ENCODE data around the gene FUCA2.
"Not testable (repeated sequence)": the region's sequence is repeated elsewhere in the genome, so short reads cannot be mapped to it uniquely, and the experiment has no call there.

FUCA2 gene

GRCh38 chr6:143513410-143513809 is 1.9 kb upstream of the FUCA2 start:
- no peaks in the 10 kb centered on the region for H3K9me3 ChIP-seq (ENCODE audit: insufficient read depth, low read depth, low read length)

GRCh38 chr6:143510326-143510725 is 1.2 kb downstream of the FUCA2 start:
- H3K27ac ChIP-seq (ENCODE audit: low read length); H3K4me1 ChIP-seq (ENCODE audit: insufficient read depth, low read length); H3K9me3 ChIP-seq (ENCODE audit: insufficient read depth, low read depth, low read length): not testable (repeated sequence)
- Histone ChIP-seq H3K4me3 (ENCODE audit: low read length) (peak overlapping the region; percentile 81), H3K36me3 (ENCODE audit: insufficient read depth, low read depth, low read length) (peaks cover 21% of the 10 kb centered on the region), H3K9ac (ENCODE audit: low read depth, low read length) (peak overlapping the region; percentile 92; the same call in 1 of the 2 replicates), H3K27me3 (ENCODE audit: insufficient read depth, low read length) (peaks cover 14% of the 10 kb centered on the region)

More at GRCh38 chr6:143513410-143513809, 1.9 kb upstream of the FUCA2 start:
- Histone ChIP-seq H3K27me3 (ENCODE audit: insufficient read depth, low read length) (peaks cover 45% of the 10 kb centered on the region), H3K9ac (ENCODE audit: low read depth, low read length) (no peak overlapping the region), H3K36me3 (ENCODE audit: insufficient read depth, low read depth, low read length) (no peaks in the 10 kb centered on the region), H3K4me1 (ENCODE audit: insufficient read depth, low read length) (peaks cover 15% of the 10 kb centered on the region; the same call in 1 of the 2 replicates), H3K4me3 (ENCODE audit: low read length) (no peak overlapping the region), H3K27ac (ENCODE audit: low read length) (no peak overlapping the region)

- Histone ChIP-seq H3K36me3 (ENCODE audit: insufficient read depth, low read depth, low read length) (peaks cover 45% of the 10 kb centered on the region), H3K4me3 (ENCODE audit: low read length) (no peak overlapping the region), H3K4me1 (ENCODE audit: insufficient read depth, low read length) (peaks cover 4% of the 10 kb centered on the region; the same call in 1 of the 2 replicates)
Observed at GRCh38 chr6:143507358-143508145, 4.0 kb downstream of the FUCA2 start.

GRCh38 chr6:143506620-143507019 is 4.9 kb downstream of the FUCA2 start:
- Histone ChIP-seq H3K27ac (ENCODE audit: low read length) (no peak overlapping the region), H3K36me3 (ENCODE audit: insufficient read depth, low read depth, low read length) (peaks cover 54% of the 10 kb centered on the region), H3K4me1 (ENCODE audit: insufficient read depth, low read length) (no peaks in the 10 kb centered on the region; the same call in 1 of the 2 replicates)

More at GRCh38 chr6:143507358-143508145, 4.0 kb downstream of the FUCA2 start:
- no peak overlapping the region for H3K9ac ChIP-seq (ENCODE audit: low read depth, low read length)
- no peak overlapping the region for H3K27ac ChIP-seq (ENCODE audit: low read length)
- no peaks in the 10 kb centered on the region for H3K27me3 ChIP-seq (ENCODE audit: insufficient read depth, low read length)
- no peaks in the 10 kb centered on the region for H3K9me3 ChIP-seq (ENCODE audit: insufficient read depth, low read depth, low read length)

GRCh38 chr6:143506199-143506598 is 5.3 kb downstream of the FUCA2 start:
- H3K4me3 ChIP-seq (ENCODE audit: low read length) = no peak overlapping the region
- H3K27ac ChIP-seq (ENCODE audit: low read length) = no peak overlapping the region
- no peaks in the 10 kb centered on the region for H3K9me3 ChIP-seq (ENCODE audit: insufficient read depth, low read depth, low read length)
- H3K4me1 ChIP-seq (ENCODE audit: insufficient read depth, low read length) = no peaks in the 10 kb centered on the region
- H3K27me3 ChIP-seq (ENCODE audit: insufficient read depth, low read length) = no peaks in the 10 kb centered on the region
- no peak overlapping the region for H3K9ac ChIP-seq (ENCODE audit: low read depth, low read length)
- H3K36me3 ChIP-seq (ENCODE audit: insufficient read depth, low read depth, low read length) = peaks cover 59% of the 10 kb centered on the region

More at GRCh38 chr6:143506620-143507019, 4.9 kb downstream of the FUCA2 start:
- no peak overlapping the region for H3K9ac ChIP-seq (ENCODE audit: low read depth, low read length)
- no peaks in the 10 kb centered on the region for H3K9me3 ChIP-seq (ENCODE audit: insufficient read depth, low read depth, low read length)
- no peak overlapping the region for H3K4me3 ChIP-seq (ENCODE audit: low read length)
- no peaks in the 10 kb centered on the region for H3K27me3 ChIP-seq (ENCODE audit: insufficient read depth, low read length)

- Histone ChIP-seq H3K36me3 (ENCODE audit: insufficient read depth, low read depth, low read length) (peaks cover 65% of the 10 kb centered on the region), H3K27me3 (ENCODE audit: insufficient read depth, low read length) (no peaks in the 10 kb centered on the region), H3K9me3 (ENCODE audit: insufficient read depth, low read depth, low read length) (no peaks in the 10 kb centered on the region), H3K9ac (ENCODE audit: low read depth, low read length) (no peak overlapping the region), H3K27ac (ENCODE audit: low read length) (no peak overlapping the region), H3K4me3 (ENCODE audit: low read length) (no peak overlapping the region), H3K4me1 (ENCODE audit: insufficient read depth, low read length) (no peaks in the 10 kb centered on the region)
Observed at GRCh38 chr6:143505537-143505936, 6.0 kb downstream of the FUCA2 start.

GRCh38 chr6:143505111-143505510 is 6.4 kb downstream of the FUCA2 start:
- H3K27ac ChIP-seq (ENCODE audit: low read length) = no peak overlapping the region
- no peaks in the 10 kb centered on the region for H3K27me3 ChIP-seq (ENCODE audit: insufficient read depth, low read length)
- no peak overlapping the region for H3K9ac ChIP-seq (ENCODE audit: low read depth, low read length)
- H3K36me3 ChIP-seq (ENCODE audit: insufficient read depth, low read depth, low read length) = peaks cover 69% of the 10 kb centered on the region
- no peaks in the 10 kb centered on the region for H3K4me1 ChIP-seq (ENCODE audit: insufficient read depth, low read length)
- no peak overlapping the region for H3K4me3 ChIP-seq (ENCODE audit: low read length)
- no peaks in the 10 kb centered on the region for H3K9me3 ChIP-seq (ENCODE audit: insufficient read depth, low read depth, low read length)

GRCh38 chr6:143504369-143504768 is 7.2 kb downstream of the FUCA2 start:
- Histone ChIP-seq H3K27ac (ENCODE audit: low read length) (no peak overlapping the region), H3K27me3 (ENCODE audit: insufficient read depth, low read length) (no peaks in the 10 kb centered on the region), H3K4me1 (ENCODE audit: insufficient read depth, low read length) (no peaks in the 10 kb centered on the region), H3K9ac (ENCODE audit: low read depth, low read length) (no peak overlapping the region), H3K9me3 (ENCODE audit: insufficient read depth, low read depth, low read length) (no peaks in the 10 kb centered on the region), H3K36me3 (ENCODE audit: insufficient read depth, low read depth, low read length) (peaks cover 75% of the 10 kb centered on the region), H3K4me3 (ENCODE audit: low read length) (no peak overlapping the region)

GRCh38 chr6:143501851-143502250 is 9.7 kb downstream of the FUCA2 start:
- H3K9ac ChIP-seq (ENCODE audit: low read depth, low read length) = no peak overlapping the region
- H3K4me3 ChIP-seq (ENCODE audit: low read length) = no peak overlapping the region
- no peaks in the 10 kb centered on the region for H3K9me3 ChIP-seq (ENCODE audit: insufficient read depth, low read depth, low read length)
- H3K36me3 ChIP-seq (ENCODE audit: insufficient read depth, low read depth, low read length) = peaks cover 91% of the 10 kb centered on the region
- H3K4me1 ChIP-seq (ENCODE audit: insufficient read depth, low read length) = no peaks in the 10 kb centered on the region
- H3K27me3 ChIP-seq (ENCODE audit: insufficient read depth, low read length) = no peaks in the 10 kb centered on the region
- H3K27ac ChIP-seq (ENCODE audit: low read length) = no peak overlapping the region

- Histone ChIP-seq H3K4me1 (ENCODE audit: insufficient read depth, low read length) (no peaks in the 10 kb centered on the region), H3K9me3 (ENCODE audit: insufficient read depth, low read depth, low read length) (no peaks in the 10 kb centered on the region), H3K9ac (ENCODE audit: low read depth, low read length) (no peak overlapping the region), H3K36me3 (ENCODE audit: insufficient read depth, low read depth, low read length) (peaks cover 82% of the 10 kb centered on the region), H3K27ac (ENCODE audit: low read length) (no peak overlapping the region), H3K4me3 (ENCODE audit: low read length) (no peak overlapping the region), H3K27me3 (ENCODE audit: insufficient read depth, low read length) (no peaks in the 10 kb centered on the region)
Observed at GRCh38 chr6:143498428-143498827, 13.1 kb downstream of the FUCA2 start.

GRCh38 chr6:143496974-143497373 is 14.5 kb downstream of the FUCA2 start:
- H3K9me3 ChIP-seq (ENCODE audit: insufficient read depth, low read depth, low read length) = no peaks in the 10 kb centered on the region
- H3K27ac ChIP-seq (ENCODE audit: low read length) = no peak overlapping the region
- H3K27me3 ChIP-seq (ENCODE audit: insufficient read depth, low read length) = no peaks in the 10 kb centered on the region
- H3K4me1 ChIP-seq (ENCODE audit: insufficient read depth, low read length) = no peaks in the 10 kb centered on the region
- peaks cover 68% of the 10 kb centered on the region for H3K36me3 ChIP-seq (ENCODE audit: insufficient read depth, low read depth, low read length)
- no peak overlapping the region for H3K9ac ChIP-seq (ENCODE audit: low read depth, low read length)
- H3K4me3 ChIP-seq (ENCODE audit: low read length) = no peak overlapping the region

- no peak overlapping the region for H3K9ac ChIP-seq (ENCODE audit: low read depth, low read length)
- H3K4me3 ChIP-seq (ENCODE audit: low read length) = no peak overlapping the region
- H3K36me3 ChIP-seq (ENCODE audit: insufficient read depth, low read depth, low read length) = peaks cover 15% of the 10 kb centered on the region
- H3K27me3 ChIP-seq (ENCODE audit: insufficient read depth, low read length) = no peaks in the 10 kb centered on the region
- no peaks in the 10 kb centered on the region for H3K4me1 ChIP-seq (ENCODE audit: insufficient read depth, low read length)
- H3K27ac ChIP-seq (ENCODE audit: low read length) = no peak overlapping the region
- no peaks in the 10 kb centered on the region for H3K9me3 ChIP-seq (ENCODE audit: insufficient read depth, low read depth, low read length)
Observed at GRCh38 chr6:143490775-143491174, 20.7 kb downstream of the FUCA2 start.

All from iPS-20b (cell line).